HUDEP-2 (cell line): Measurements from ENCODE around the gene STPG3.

ENCODE experiments used
- DNase-seq, 76 experiments: peaks; one replicate each; lab custom pipeline; 2025; ENCODE audit not compliant: unreplicated experiment in 76 of 76; lab: John Stamatoyannopoulos, UW

The STPG3 gene

GRCh38 chr9:137262909-137263285 lies 11.8 kb downstream of the STPG3 start:
- no peak for DNase-seq

GRCh38 chr9:137263506-137263905 lies 12.4 kb downstream of the STPG3 start:
- no peak for DNase-seq

GRCh38 chr9:137264067-137264466 lies 13.0 kb downstream of the STPG3 start:
- no peak for DNase-seq

GRCh38 chr9:137265496-137266161 lies 14.5 kb downstream of the STPG3 start:
- DNase-seq = no peak

GRCh38 chr9:137266162-137266527 lies 15.1 kb downstream of the STPG3 start:
- no peak for DNase-seq

GRCh38 chr9:137266585-137267453 lies 15.7 kb downstream of the STPG3 start:
- no peak for DNase-seq

- no peak for DNase-seq
Observed at GRCh38 chr9:137267933-137268355, 16.9 kb downstream of the STPG3 start.

- no peak for DNase-seq
Observed at GRCh38 chr9:137268538-137269201, 17.6 kb downstream of the STPG3 start.

GRCh38 chr9:137269231-137269772 lies 18.2 kb downstream of the STPG3 start:
- DNase-seq = no peak

GRCh38 chr9:137270929-137271695 lies 20.0 kb downstream of the STPG3 start:
- no peak for DNase-seq

- no peak for DNase-seq
Observed at GRCh38 chr9:137271696-137272076, 20.6 kb downstream of the STPG3 start.

GRCh38 chr9:137272241-137273094 lies 21.4 kb downstream of the STPG3 start:
- DNase-seq = no peak

- no peak for DNase-seq
Observed at GRCh38 chr9:137273095-137273490, 22.0 kb downstream of the STPG3 start.

- peak in 1 of 76 experiments; percentile 25 for DNase-seq
Observed at GRCh38 chr9:137273611-137274320, 22.7 kb downstream of the STPG3 start.

- DNase-seq = no peak
Observed at GRCh38 chr9:137275203-137275587, 24.1 kb downstream of the STPG3 start.

- no peak for DNase-seq
Observed at GRCh38 chr9:137275588-137276472, 24.7 kb downstream of the STPG3 start.

- peak in 70 of 76 experiments; percentile 17 to 86 (median 66) for DNase-seq
Observed at GRCh38 chr9:137276473-137277328, 25.6 kb downstream of the STPG3 start.
